SK-N-SH (cell line): Measurements from ENCODE around the gene SSNA1. TPM values are rescaled to one million over a fixed set of nuclear protein-coding genes. Genes with fewer than 3 reads are reported as not detected.
A peak's percentile ranks its signal among the peaks of the same experiment; 100 is the strongest.

ENCODE experiments used
- CTCF ChIA-PET: fragments of 300-600, 350-600 bp; formaldehyde crosslinking; extraction: SDS; loops from one replicate; lab custom pipeline; 2021; lab: Yijun Ruan, JAX
- POLR2A ChIA-PET: fragments of 350-600 bp; sonication (Branson Sonifier 250); formaldehyde crosslinking; extraction: SDS; loops from one replicate; lab custom pipeline; 2020; ENCODE audit warnings: antibody characterized with exemption, inconsistent platforms; lab: Yijun Ruan, JAX
- DNase-seq: peaks from one replicate; pipeline ENCODE4 v3.0.0; 2012
- H2AFZ ChIP-seq: fragments of 200-600 bp; sonication (generic); 2 replicates; pipeline ENCODE4 v1.8.1; 2016; ENCODE audit warnings: antibody characterized with exemption, mild to moderate bottlenecking, low read depth
- H3F3A ChIP-seq: fragments of 200-600 bp; sonication (generic); replicated peaks from 2 replicates; pipeline ENCODE3; 2016; ENCODE audit warnings: antibody characterized with exemption, mild to moderate bottlenecking; ENCODE audit not compliant: insufficient read depth
- H3K27ac ChIP-seq, 2 experiments: fragments of 200-500 bp in 1 of 2; fragments of 200-600 bp in 1 of 2; sonication (Bioruptor generic) in 1 of 2; sonication (generic), shearing (Covaris generic) in 1 of 2; 2 replicates each; pipeline versions ENCODE4 v1.5.1 to v1.6.1; 2014 to 2016; ENCODE audit warnings: low read depth in 2 of 2, inconsistent platforms in 1 of 2, low read length in 1 of 2, mild to moderate bottlenecking in 1 of 2, mixed read lengths in 1 of 2
- H3K27me3 ChIP-seq: fragments of 200-600 bp; sonication (generic), shearing (Covaris generic); 2 replicates; pipeline ENCODE4 v1.6.1; 2016; ENCODE audit warnings: mixed run types; ENCODE audit not compliant: insufficient read depth
- H3K36me3 ChIP-seq, 2 experiments: fragments of 200-500 bp in 1 of 2; fragments of 200-600 bp in 1 of 2; sonication (Bioruptor generic) in 1 of 2; sonication (generic) in 1 of 2; replicated peaks in 1 of 2; 2 replicates each; pipeline versions ENCODE3 to v1.5.1; 2014 to 2016; ENCODE audit warnings: low read length in 1 of 2, mild to moderate bottlenecking in 1 of 2; ENCODE audit not compliant: insufficient read depth in 2 of 2, control insufficient read depth in 1 of 2
- H3K4me1 ChIP-seq, 2 experiments: fragments of 200-500 bp in 1 of 2; fragments of 200-600 bp in 1 of 2; sonication (Bioruptor generic) in 1 of 2; sonication (generic), shearing (Covaris generic) in 1 of 2; 2 replicates each; pipeline versions ENCODE4 v1.5.1 to v1.6.1; 2014 to 2016; ENCODE audit warnings: low read depth in 1 of 2, low read length in 1 of 2, mixed run types in 1 of 2; ENCODE audit not compliant: insufficient read depth in 2 of 2, control insufficient read depth in 1 of 2
- H3K4me2 ChIP-seq: fragments of 200-600 bp; sonication (generic), shearing (Covaris generic); 2 replicates; pipeline ENCODE4 v1.6.1; 2017; ENCODE audit warnings: mixed run types
- H3K4me3 ChIP-seq, 2 experiments: fragments of 200-500 bp in 1 of 2; fragments of 200-600 bp in 1 of 2; sonication (Bioruptor generic) in 1 of 2; sonication (generic), shearing (Covaris generic) in 1 of 2; 2 replicates each; pipeline versions ENCODE4 v1.5.1 to v1.8.1; 2014 to 2016; ENCODE audit warnings: low read depth in 2 of 2, inconsistent platforms in 1 of 2, low read length in 1 of 2, mild to moderate bottlenecking in 1 of 2, mixed read lengths in 1 of 2, moderate library complexity in 1 of 2
- H3K79me2 ChIP-seq: fragments of 200-600 bp; sonication (generic); 2 replicates; pipeline ENCODE4 v1.8.1; 2017; ENCODE audit warnings: mild to moderate bottlenecking; ENCODE audit not compliant: insufficient read depth
- H3K9ac ChIP-seq: fragments of 200-600 bp; sonication (generic); 2 replicates; pipeline ENCODE4 v1.6.1; 2017; ENCODE audit warnings: mixed run types
- H3K9me2 ChIP-seq: fragments of 200-600 bp; sonication (generic); 2 replicates; pipeline ENCODE4 v1.6.1; 2017; ENCODE audit warnings: mixed run types
- H3K9me3 ChIP-seq: fragments of 200-600 bp; sonication (generic); 2 replicates; pipeline ENCODE4 v1.6.1; 2017; ENCODE audit warnings: mixed run types, mild to moderate bottlenecking, moderate library complexity
- H4K20me1 ChIP-seq: fragments of 200-600 bp; sonication (generic); 2 replicates; pipeline ENCODE4 v1.6.1; 2017; ENCODE audit warnings: mild to moderate bottlenecking, mixed run types; ENCODE audit not compliant: insufficient read depth
- ELF1 ChIP-seq: IDR thresholded peaks from 2 replicates; pipeline ENCODE4 v1.4.0; 2012
- EP300 ChIP-seq, 2 experiments: IDR thresholded peaks; 2 replicates each; pipeline versions ENCODE4 v1.4.0 to v1.6.1; 2012; ENCODE audit warnings: borderline replicate concordance in 1 of 2, low read depth in 1 of 2, low read length in 1 of 2
- FOXJ3 ChIP-seq: sonication (generic); formaldehyde crosslinking; IDR thresholded peaks from 2 replicates; pipeline ENCODE4 v1.5.1; 2020; ENCODE audit warnings: mild to moderate bottlenecking, missing genetic modification reagents
- MXI1 ChIP-seq: IDR thresholded peaks from 2 replicates; pipeline ENCODE4 v1.6.1; 2012; ENCODE audit warnings: mild to moderate bottlenecking, low read depth, low read length, improper control_type of control experiment
- YY1 ChIP-seq: IDR thresholded peaks from 2 replicates; pipeline ENCODE4 v1.4.0; 2012; ENCODE audit warnings: low read depth, mild to moderate bottlenecking
- WGBS: methylation state at CpG from one replicate; pipeline ENCODE4 v1.1.6; 2017; ENCODE audit warnings: low lambda C conversion rate; 5-methylcytosine and 5-hydroxymethylcytosine counted together
- polyA plus RNA-seq, 3 experiments: library from polyadenylated mRNA; depleted of rRNA; stranded (reverse); fragments of >200 nt; gene quantifications; 2 replicates each; pipeline ENCODE4 v1.2.3, GENCODE V29; 2012
- TF ChIP-seq, protein P1 (sequence below): IDR thresholded peaks from 2 replicates; pipeline ENCODE4; 2012
- TF ChIP-seq, protein P2 (sequence below): fragments of 200-600 bp; sonication (generic); IDR thresholded peaks from 2 replicates; pipeline ENCODE4 v1.6.1; 2017; ENCODE audit warnings: antibody characterized with exemption, mild to moderate bottlenecking, moderate library complexity
- TF ChIP-seq, protein P3 (sequence below): IDR thresholded peaks from 2 replicates; pipeline ENCODE4 v1.4.0; 2012; ENCODE audit warnings: low read depth, borderline replicate concordance

Gene SSNA1
- polyA plus RNA-seq, 1 of the 3 experiments (the other 2 are of a cell fraction), result 124 TPM

DNA sequence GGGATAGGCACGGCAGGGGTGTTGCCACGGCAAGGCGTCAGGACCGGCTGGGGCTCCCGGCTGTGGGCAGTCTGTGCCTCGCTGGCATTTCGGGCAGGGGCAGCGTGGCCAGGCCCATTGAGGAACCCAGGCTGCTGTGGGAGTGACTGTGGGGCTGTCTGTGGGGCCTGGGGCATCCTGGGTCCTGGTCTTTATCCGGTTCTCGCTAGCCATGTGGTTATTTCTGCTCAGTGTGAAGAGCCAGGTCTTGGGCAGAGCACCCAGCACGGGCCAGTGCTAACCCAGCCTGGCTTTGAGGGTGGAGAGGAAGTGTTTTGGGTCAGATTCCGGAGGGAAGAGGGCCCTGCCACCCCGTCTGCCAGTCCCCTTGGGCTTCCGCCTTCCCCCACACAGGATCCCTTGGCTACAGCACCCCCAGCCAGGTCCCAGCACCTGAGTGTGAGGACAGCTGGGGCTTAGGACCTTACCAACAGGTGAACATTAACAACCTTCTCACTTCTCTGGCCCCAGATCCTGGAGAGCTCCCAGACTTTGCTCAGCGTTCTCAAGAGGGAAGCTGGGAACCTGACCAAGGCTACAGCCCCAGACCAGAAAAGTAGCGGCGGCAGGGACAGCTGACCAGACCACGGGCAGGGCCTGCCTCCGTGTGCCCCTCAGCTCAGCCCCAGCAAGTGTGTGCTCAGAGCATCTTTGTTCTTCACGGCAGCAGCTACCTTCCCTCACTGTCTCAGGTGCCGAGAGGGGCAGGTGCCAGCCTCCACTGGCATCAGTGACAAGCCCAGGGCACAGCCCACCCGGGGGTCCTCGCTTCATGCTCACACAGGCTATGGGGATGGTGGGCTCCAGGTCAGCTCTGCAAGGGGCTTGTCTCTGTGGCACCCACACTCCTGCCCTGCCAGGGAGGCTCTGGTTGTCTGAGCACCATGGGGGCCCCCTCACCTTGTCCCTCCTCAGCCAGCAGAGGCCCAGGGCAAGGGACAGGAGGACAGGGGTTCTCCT lies 1.1 kb downstream of the SSNA1 start:
- Histone ChIP-seq H3K4me2 (peak overlapping the region; percentile 99), H3K9me2 (no peaks in the 10 kb centered on the region), H3K9ac (peak overlapping the region; percentile 85), H3K27me3 (no peaks in the 10 kb centered on the region), H3K79me2 (peaks cover 64% of the 10 kb centered on the region), H3K4me1 (peaks cover 12 to 33% of the 10 kb centered on the region in 2 experiments; a peak in 3 of 4 replicates), H3F3A (peaks cover 16% of the 10 kb centered on the region), H4K20me1 (peaks cover 34% of the 10 kb centered on the region), H2AFZ (no peak overlapping the region), H3K4me3 (peak overlapping the region; percentile 71 to 84), H3K36me3 (peaks cover 3 to 32% of the 10 kb centered on the region in 2 experiments), H3K9me3 (no peaks in the 10 kb centered on the region), H3K27ac (peak overlapping the region; percentile 91 to 95)
- TF ChIP-seq, protein P1, sequence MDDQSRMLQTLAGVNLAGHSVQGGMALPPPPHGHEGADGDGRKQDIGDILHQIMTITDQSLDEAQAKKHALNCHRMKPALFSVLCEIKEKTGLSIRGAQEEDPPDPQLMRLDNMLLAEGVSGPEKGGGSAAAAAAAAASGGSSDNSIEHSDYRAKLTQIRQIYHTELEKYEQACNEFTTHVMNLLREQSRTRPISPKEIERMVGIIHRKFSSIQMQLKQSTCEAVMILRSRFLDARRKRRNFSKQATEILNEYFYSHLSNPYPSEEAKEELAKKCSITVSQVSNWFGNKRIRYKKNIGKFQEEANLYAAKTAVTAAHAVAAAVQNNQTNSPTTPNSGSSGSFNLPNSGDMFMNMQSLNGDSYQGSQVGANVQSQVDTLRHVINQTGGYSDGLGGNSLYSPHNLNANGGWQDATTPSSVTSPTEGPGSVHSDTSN, result no peak
- TF ChIP-seq MXI1, result no peak; the same call in 1 of the 2 replicates
- TF ChIP-seq, protein P2, sequence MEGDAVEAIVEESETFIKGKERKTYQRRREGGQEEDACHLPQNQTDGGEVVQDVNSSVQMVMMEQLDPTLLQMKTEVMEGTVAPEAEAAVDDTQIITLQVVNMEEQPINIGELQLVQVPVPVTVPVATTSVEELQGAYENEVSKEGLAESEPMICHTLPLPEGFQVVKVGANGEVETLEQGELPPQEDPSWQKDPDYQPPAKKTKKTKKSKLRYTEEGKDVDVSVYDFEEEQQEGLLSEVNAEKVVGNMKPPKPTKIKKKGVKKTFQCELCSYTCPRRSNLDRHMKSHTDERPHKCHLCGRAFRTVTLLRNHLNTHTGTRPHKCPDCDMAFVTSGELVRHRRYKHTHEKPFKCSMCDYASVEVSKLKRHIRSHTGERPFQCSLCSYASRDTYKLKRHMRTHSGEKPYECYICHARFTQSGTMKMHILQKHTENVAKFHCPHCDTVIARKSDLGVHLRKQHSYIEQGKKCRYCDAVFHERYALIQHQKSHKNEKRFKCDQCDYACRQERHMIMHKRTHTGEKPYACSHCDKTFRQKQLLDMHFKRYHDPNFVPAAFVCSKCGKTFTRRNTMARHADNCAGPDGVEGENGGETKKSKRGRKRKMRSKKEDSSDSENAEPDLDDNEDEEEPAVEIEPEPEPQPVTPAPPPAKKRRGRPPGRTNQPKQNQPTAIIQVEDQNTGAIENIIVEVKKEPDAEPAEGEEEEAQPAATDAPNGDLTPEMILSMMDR, result 0 out of 2 replicates have a peak, but pooled peaks have one; percentile 2
- no peak for TF ChIP-seq YY1
- no peak for TF ChIP-seq EP300 (IDR thresholded peaks at IDR 0.05; ENCODE audit: borderline replicate concordance in 1 of 2, low read depth in 1 of 2, low read length in 1 of 2)
- TF ChIP-seq, protein P3, sequence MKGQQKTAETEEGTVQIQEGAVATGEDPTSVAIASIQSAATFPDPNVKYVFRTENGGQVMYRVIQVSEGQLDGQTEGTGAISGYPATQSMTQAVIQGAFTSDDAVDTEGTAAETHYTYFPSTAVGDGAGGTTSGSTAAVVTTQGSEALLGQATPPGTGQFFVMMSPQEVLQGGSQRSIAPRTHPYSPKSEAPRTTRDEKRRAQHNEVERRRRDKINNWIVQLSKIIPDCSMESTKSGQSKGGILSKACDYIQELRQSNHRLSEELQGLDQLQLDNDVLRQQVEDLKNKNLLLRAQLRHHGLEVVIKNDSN, result no peak
- no peak for TF ChIP-seq ELF1
- POLR2A ChIA-PET, result interaction anchor here (0.7 to 2.7 kb wide), 8 partner anchors 9 to 60 kb away, joined by 3 to 20 read pairs (median 6); partner anchors contain the start of genes GRIN1, NDOR1, RNF224 and TMEM203
- WGBS, result 33% methylated on average over 18 of the region's 23 CpGs
- CTCF ChIA-PET, result interaction anchor here (0.8 to 3.5 kb wide), 21 partner anchors 8 to 347 kb away, joined by 3 to 24 read pairs (median 4); partner anchors contain the start of genes CYSRT1, LRRC26, NDOR1 and RNF224
- DNase-seq, result peak; percentile 72

DNA sequence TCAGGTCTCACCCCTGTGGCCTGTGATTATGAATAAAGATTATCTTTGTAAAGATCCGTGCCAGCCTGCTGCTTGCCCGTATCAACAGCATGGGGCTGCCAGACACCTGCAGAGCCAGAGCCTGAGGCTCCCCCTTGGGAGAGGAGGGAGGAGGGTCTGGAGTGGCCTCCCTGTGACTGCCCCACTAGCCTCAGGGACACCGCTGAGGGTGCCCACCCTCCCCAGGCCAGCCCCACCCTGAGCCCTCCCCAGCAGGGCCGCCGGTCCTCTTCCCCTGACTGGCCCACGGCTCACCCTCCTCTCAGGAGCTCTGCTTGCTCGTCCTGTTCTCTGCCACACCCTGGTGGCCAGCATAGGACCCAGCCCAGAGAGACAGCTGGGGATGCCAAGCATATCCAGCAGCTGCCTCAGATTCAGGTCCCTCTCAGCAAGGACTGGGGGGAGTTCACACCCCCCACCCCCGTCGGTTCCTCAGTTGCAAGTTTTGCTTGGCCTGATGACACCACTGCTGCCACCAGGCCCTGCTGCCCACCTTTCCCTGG lies 1.9 kb downstream of the SSNA1 start:
- Histone ChIP-seq H3K4me2 (no peak overlapping the region), H3K27ac (no peak overlapping the region; a peak in 1 of 4 replicates)
- TF ChIP-seq, protein P2, result 0 out of 2 replicates have a peak, but pooled peaks have one; percentile 10
- no peak for TF ChIP-seq FOXJ3 (CRISPR knock-in tag)
- TF ChIP-seq, all 33 proteins: peak for 1
- ChIA-PET POLR2A (interaction anchor here (2.7 kb wide), 1 partner anchor 8 kb away, joined by 20 read pairs; no protein-coding TSS in a partner anchor), CTCF (interaction anchor here (0.8 to 3.1 kb wide), 12 partner anchors 9 to 348 kb away, joined by 3 to 16 read pairs (median 3); partner anchors contain the start of gene CYSRT1)
- no peak for DNase-seq
- no peaks in the 10 kb centered on the region for H3K9me2 ChIP-seq
- H3K4me3 ChIP-seq, result no peak overlapping the region
- no peaks in the 10 kb centered on the region for H3K27me3 ChIP-seq
- H3F3A ChIP-seq, result peaks cover 16% of the 10 kb centered on the region
- H4K20me1 ChIP-seq, result peaks cover 39% of the 10 kb centered on the region
- peaks cover 12 to 33% of the 10 kb centered on the region in 2 experiments; a peak in 3 of 4 replicates for H3K4me1 ChIP-seq
- no peak overlapping the region for H2AFZ ChIP-seq
- peaks cover 3 to 29% of the 10 kb centered on the region in 2 experiments for H3K36me3 ChIP-seq
- 95% methylated on average over 4 of the region's 9 CpGs for WGBS
- no peaks in the 10 kb centered on the region for H3K9me3 ChIP-seq
- H3K79me2 ChIP-seq, result peaks cover 64% of the 10 kb centered on the region
- no peak overlapping the region for H3K9ac ChIP-seq
